ENCODE results near the gene CARMIL1. TPM values are rescaled to one million over a fixed set of nuclear protein-coding genes. Genes with fewer than 3 reads are reported as not detected.

CARMIL1 gene
- total RNA-seq, 1 experiment from 2014 or later, result 23.6 TPM

DNA sequence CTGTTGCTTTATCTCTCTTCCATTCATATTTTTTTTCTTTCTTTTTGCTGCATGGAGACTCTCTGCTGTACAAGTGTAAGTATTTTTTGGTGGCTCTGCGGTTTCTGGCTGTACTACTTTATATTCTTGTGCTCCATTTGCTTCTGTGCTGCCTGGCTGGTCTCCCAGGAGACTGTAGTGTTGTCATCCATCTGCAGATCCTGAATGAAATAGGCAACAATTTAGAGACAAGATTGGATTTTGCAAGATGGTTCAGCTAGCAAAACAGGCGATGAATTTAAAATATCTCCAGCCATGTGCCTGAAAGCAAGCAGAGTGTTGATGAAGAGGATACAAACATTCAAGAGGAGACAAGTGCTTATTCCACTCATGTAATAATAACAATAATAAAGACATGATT is 297.7 kb downstream of the CARMIL1 start:
- Histone ChIP-seq H3K79me2 (ENCODE audit: insufficient read depth, low read length) (no peaks in the 10 kb centered on the region), H2BK20ac (ENCODE audit: low read depth, low read length, poor library complexity, severe bottlenecking) (no peak overlapping the region), H2AK5ac (ENCODE audit: insufficient read length, low read length) (no peak overlapping the region), H4K8ac (replicated peaks; ENCODE audit: insufficient read length, low read depth, low read length) (no peak overlapping the region), H4K20me1 (ENCODE audit: control insufficient read depth, insufficient read depth, insufficient read length) (no peaks in the 10 kb centered on the region), H3K4me1 (ENCODE audit: insufficient read depth, low read length) (no peaks in the 10 kb centered on the region), H3K18ac (ENCODE audit: insufficient read length, low read depth, low read length) (no peak overlapping the region), H3K9ac (ENCODE audit: extremely low read depth, insufficient read length, low read length) (no peak overlapping the region), H3K23ac (ENCODE audit: insufficient read length, low read depth, low read length) (no peak overlapping the region), H3K14ac (ENCODE audit: insufficient read depth, low read length) (no peak overlapping the region), H2BK15ac (ENCODE audit: low read depth, low read length) (no peak overlapping the region), H3K23me2 (ENCODE audit: insufficient read length, low read depth, low read length, poor library complexity, severe bottlenecking) (no peaks in the 10 kb centered on the region), H3K4ac (ENCODE audit: low read depth, low read length) (no peak overlapping the region), H3K9me3 (ENCODE audit: control insufficient read depth, low read depth, low read length) (no peaks in the 10 kb centered on the region), H2BK12ac (ENCODE audit: insufficient read length, low read depth, low read length) (no peak overlapping the region), H2AFZ (ENCODE audit: low read length) (no peak overlapping the region), H3K79me1 (ENCODE audit: insufficient read depth, low read depth, low read length, poor library complexity, severe bottlenecking) (no peaks in the 10 kb centered on the region), H3K27me3 (ENCODE audit: insufficient read depth, low read length) (no peaks in the 10 kb centered on the region; the same call in 1 of the 2 replicates), H4K5ac (ENCODE audit: insufficient read length, low read depth, low read length) (no peak overlapping the region), H3K4me2 (ENCODE audit: insufficient read depth, insufficient read length, low read length) (no peak overlapping the region), H2BK5ac (ENCODE audit: insufficient read length, low read length) (no peak overlapping the region), H3K56ac (ENCODE audit: insufficient read length, low read depth, low read length) (no peak overlapping the region), H3T11ph (ENCODE audit: low read length) (no peak overlapping the region), H2BK120ac (ENCODE audit: low read depth, low read length, poor library complexity, severe bottlenecking) (no peak overlapping the region), H4K91ac (ENCODE audit: insufficient read length, low read depth, low read length) (no peak overlapping the region), H3K27ac (ENCODE audit: insufficient read length, low read depth, low read length) (no peak overlapping the region)
- no peaks in the 10 kb centered on the region for H3K9me3 Mint-ChIP-seq
- no CpG with 5 or more reads among the region's 2 CpGs for WGBS (ENCODE audit: extremely low coverage, insufficient read length, low lambda C conversion rate)
- H3K4me3 Mint-ChIP-seq, result no peak overlapping the region
- H3K27ac Mint-ChIP-seq, result no peak overlapping the region
- H3K4me1 Mint-ChIP-seq, result no peaks in the 10 kb centered on the region
- TF ChIP-seq, protein P1, sequence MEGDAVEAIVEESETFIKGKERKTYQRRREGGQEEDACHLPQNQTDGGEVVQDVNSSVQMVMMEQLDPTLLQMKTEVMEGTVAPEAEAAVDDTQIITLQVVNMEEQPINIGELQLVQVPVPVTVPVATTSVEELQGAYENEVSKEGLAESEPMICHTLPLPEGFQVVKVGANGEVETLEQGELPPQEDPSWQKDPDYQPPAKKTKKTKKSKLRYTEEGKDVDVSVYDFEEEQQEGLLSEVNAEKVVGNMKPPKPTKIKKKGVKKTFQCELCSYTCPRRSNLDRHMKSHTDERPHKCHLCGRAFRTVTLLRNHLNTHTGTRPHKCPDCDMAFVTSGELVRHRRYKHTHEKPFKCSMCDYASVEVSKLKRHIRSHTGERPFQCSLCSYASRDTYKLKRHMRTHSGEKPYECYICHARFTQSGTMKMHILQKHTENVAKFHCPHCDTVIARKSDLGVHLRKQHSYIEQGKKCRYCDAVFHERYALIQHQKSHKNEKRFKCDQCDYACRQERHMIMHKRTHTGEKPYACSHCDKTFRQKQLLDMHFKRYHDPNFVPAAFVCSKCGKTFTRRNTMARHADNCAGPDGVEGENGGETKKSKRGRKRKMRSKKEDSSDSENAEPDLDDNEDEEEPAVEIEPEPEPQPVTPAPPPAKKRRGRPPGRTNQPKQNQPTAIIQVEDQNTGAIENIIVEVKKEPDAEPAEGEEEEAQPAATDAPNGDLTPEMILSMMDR (conservative IDR thresholded peaks at IDR 0.05), result no peak
- no peaks in the 10 kb centered on the region for H3K27me3 Mint-ChIP-seq (ENCODE audit: low read depth)
- no peak for DNase-seq
- H3K36me3 Mint-ChIP-seq (ENCODE audit: insufficient read depth in 1 of 3, low read depth in 3 of 3), result peaks cover 0 to under 1% (median 0%) of the 10 kb centered on the region in 3 experiments; a peak in 2 of 7 replicates

Data from H9 (cell line).